WERI-Rb-1 (cell line): ENCODE data around the gene COMMD3.

Experiments used
- DNase-seq: peaks from one replicate; pipeline ENCODE4 v3.0.0-alpha.2; 2020
- H3K27ac ChIP-seq: fragments of 250-450 bp; sonication (Bioruptor Pico); 2 replicates; pipeline ENCODE4 v1.5.1; 2020; ENCODE audit warnings: mild to moderate bottlenecking, moderate library complexity
- H3K27me3 ChIP-seq: fragments of 250-450 bp; sonication (Bioruptor Pico); 2 replicates; pipeline ENCODE4 v1.5.1; 2021; ENCODE audit warnings: mild to moderate bottlenecking, low read depth, moderate library complexity; ENCODE audit not compliant: insufficient read depth, severe bottlenecking
- H3K36me3 ChIP-seq: fragments of 250-450 bp; sonication (Bioruptor Pico); 2 replicates; pipeline ENCODE4 v1.5.1; 2020; ENCODE audit warnings: mild to moderate bottlenecking, moderate library complexity
- H3K4me3 ChIP-seq: 2 replicates; pipeline ENCODE4 v1.5.1; 2011; ENCODE audit warnings: low read depth, mild to moderate bottlenecking, control low read depth, low read length
- H3K9me3 ChIP-seq: fragments of 250-450 bp; sonication (Bioruptor Pico); 2 replicates; pipeline ENCODE4 v1.5.1; 2021; ENCODE audit warnings: mild to moderate bottlenecking, moderate library complexity; ENCODE audit not compliant: severe bottlenecking
- TF ChIP-seq, protein P1 (sequence below): IDR thresholded peaks from 2 replicates; pipeline ENCODE4 v1.5.1; 2011; ENCODE audit warnings: low read depth, mild to moderate bottlenecking, control low read depth, inconsistent platforms, low read length

Gene COMMD3

DNA sequence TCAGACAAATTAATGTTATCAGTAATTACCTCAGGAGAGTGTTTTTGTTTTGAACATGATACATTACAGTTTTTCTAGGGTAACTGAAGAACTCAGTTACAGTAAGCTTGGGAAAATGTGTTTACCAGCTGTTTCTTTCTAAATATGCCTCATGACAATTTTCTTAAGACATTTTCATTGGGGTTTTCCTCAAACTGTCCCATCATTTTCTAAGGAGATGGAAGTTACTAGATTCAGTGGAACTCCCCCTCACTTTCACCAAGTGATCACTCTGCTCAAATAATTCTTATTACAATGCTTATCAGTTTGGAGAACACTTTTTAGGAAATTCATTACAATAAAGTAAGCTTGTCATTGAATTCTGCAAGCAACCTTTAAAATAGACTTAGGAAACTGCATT lies 22.7 kb downstream of the COMMD3 start:
- H3K27ac ChIP-seq = no peak overlapping the region
- H3K27me3 ChIP-seq = no peaks in the 10 kb centered on the region
- H3K4me3 ChIP-seq = no peak overlapping the region
- TF ChIP-seq, protein P1, sequence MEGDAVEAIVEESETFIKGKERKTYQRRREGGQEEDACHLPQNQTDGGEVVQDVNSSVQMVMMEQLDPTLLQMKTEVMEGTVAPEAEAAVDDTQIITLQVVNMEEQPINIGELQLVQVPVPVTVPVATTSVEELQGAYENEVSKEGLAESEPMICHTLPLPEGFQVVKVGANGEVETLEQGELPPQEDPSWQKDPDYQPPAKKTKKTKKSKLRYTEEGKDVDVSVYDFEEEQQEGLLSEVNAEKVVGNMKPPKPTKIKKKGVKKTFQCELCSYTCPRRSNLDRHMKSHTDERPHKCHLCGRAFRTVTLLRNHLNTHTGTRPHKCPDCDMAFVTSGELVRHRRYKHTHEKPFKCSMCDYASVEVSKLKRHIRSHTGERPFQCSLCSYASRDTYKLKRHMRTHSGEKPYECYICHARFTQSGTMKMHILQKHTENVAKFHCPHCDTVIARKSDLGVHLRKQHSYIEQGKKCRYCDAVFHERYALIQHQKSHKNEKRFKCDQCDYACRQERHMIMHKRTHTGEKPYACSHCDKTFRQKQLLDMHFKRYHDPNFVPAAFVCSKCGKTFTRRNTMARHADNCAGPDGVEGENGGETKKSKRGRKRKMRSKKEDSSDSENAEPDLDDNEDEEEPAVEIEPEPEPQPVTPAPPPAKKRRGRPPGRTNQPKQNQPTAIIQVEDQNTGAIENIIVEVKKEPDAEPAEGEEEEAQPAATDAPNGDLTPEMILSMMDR = no peak
- H3K9me3 ChIP-seq = no peaks in the 10 kb centered on the region
- no peaks in the 10 kb centered on the region for H3K36me3 ChIP-seq
- DNase-seq = no peak

DNA sequence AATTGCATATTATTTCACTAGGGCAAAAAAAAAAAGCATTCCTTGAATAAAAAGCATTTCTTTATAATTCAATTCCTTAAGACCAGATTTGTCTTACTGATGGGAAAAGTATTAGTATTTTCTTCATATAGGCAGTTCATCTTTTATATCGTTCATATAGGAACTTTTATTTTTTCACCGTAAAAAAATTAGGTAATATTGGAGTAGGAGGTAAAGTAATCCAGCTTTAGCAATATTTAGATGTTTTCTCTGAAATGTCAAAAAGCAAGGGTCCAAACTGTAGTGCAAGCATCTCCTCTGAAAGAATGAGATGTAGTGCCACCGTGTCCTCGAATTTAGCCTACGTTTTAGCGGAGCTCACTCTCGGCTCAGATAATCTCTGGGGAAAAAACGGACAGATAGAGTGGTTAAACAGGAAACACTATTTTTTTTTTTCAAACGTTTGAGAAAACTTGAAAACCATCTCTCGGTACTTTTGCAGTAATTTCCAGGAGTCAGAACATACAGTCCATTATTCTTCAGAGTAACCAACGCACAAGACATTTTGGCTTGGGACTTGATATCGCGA lies 23.7 kb downstream of the COMMD3 start:
- H3K4me3 ChIP-seq = peak overlapping the region; percentile 69
- DNase-seq = no peak
- H3K36me3 ChIP-seq = no peaks in the 10 kb centered on the region
- peak overlapping the region; percentile 91; the same call in 1 of the 2 replicates for H3K27ac ChIP-seq
- TF ChIP-seq, protein P1 = no peak
- no peaks in the 10 kb centered on the region for H3K9me3 ChIP-seq
- H3K27me3 ChIP-seq = no peaks in the 10 kb centered on the region

DNA sequence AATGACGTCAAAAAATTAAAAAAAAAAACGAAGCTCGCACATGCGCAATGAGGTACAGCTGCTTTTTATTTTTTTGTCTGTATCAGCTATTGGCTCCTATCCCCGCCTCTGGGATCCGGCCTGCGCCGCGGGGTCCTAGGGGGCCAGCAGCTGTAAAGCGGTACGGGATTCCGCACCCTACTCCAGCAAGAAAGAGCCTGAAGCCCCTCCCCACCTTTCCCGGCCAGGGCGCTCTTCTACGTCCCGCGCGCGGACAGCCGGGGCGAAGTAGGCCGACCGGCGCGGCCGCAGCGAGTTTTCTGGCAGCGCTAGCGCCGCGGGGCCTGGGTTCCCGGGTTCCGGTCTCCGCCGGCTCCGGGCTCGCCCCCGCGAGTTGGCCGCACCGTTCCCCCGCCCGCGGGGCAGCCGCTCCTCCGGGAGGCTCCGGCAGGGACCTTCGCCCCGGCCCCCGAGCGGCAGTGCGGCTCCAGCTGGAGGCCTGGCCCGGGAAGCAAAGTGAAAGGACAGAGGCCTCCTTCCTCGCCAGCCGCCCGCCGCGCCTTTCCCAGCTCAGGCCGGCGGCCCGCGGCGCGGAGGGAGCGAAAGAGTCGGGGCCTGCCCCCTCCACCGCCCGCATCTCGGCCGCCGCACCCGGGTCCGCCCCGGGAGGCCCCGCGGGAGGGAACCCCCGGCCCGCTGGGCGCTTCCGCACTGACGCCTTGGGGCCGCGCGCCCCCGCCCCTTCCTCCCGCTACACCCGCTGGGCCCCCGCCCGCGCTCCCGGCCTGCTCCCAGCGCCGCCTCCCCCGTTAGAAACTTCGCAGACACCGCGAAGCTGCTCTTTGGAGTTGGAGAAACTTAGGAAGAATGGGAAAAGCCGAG lies 24.4 kb downstream of the COMMD3 start:
- peak overlapping the region; percentile 69 for H3K4me3 ChIP-seq
- H3K36me3 ChIP-seq = no peaks in the 10 kb centered on the region
- DNase-seq = peak; percentile 67
- peak overlapping the region; percentile 91 for H3K27ac ChIP-seq
- H3K9me3 ChIP-seq = no peaks in the 10 kb centered on the region
- no peaks in the 10 kb centered on the region for H3K27me3 ChIP-seq
- TF ChIP-seq, protein P1 = no peak

DNA sequence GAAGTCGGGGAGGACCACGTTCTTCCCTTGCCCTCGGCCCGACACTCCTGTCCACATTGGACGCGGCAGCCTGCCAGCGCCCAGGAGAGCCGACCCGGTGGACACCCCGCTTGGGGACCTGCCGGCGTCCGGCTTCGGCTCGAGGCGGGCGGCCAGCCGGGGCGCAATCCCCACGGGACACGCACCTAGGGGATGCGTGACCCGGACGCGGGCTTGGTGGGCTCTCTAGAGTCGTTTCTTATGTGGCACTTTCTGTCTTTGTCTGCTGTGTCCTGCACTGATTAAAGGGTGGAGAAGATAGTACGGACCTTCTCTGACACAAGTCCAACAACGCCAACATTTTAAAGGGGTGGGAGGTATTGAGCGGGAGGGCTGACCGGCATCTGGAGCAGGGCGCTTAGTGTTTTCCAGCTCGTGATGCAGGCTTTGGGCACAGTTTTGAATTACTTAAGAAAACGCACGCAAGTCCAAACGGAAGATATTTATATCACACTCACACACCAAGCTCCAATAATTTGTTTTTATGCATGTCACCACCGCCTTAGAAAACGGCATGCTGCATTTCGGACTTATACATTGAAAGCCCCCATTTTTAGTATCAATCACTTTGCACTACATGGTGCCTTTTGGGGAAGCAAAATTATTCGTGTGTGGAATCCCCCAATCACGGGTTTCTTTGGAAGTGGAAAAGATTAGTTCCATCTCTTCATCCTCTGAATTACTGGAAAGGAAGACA lies 25.2 kb downstream of the COMMD3 start:
- Histone ChIP-seq H3K9me3 (no peaks in the 10 kb centered on the region), H3K4me3 (peak overlapping the region; percentile 69), H3K36me3 (no peaks in the 10 kb centered on the region), H3K27me3 (no peaks in the 10 kb centered on the region), H3K27ac (peak overlapping the region; percentile 91)
- TF ChIP-seq, protein P1 = no peak
- no peak for DNase-seq

DNA sequence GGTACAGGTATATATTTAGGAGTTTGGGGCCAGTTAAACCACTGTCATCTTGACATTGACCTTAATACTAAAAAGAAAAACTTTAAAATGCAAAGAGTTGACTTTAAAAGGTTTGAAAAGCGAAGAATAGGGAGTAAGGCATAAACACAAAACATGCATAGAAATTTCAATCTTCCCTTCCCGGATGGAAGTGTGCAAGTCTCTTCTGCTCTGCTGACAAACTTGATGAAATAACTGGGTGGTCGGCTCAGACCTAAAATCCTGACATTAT lies 25.7 kb downstream of the COMMD3 start:
- Histone ChIP-seq H3K4me3 (no peak overlapping the region), H3K27me3 (no peaks in the 10 kb centered on the region)

More for the DNA sequence above, 25.7 kb downstream of the COMMD3 start:
- Histone ChIP-seq H3K9me3 (no peaks in the 10 kb centered on the region), H3K27ac (no peak overlapping the region), H3K36me3 (no peaks in the 10 kb centered on the region)
- DNase-seq = no peak
- TF ChIP-seq, protein P1 = no peak
